HL-60 (cell line): ENCODE measurements around the gene AVPR1B.

Experiments
- CTCF ChIP-seq: IDR thresholded peaks from one replicate; pipeline ENCODE4 v1.5.1; 2011; ENCODE audit warnings: low read length, control low read depth, inconsistent platforms; ENCODE audit not compliant: insufficient read depth
- POLR2AphosphoS5 ChIP-seq: IDR thresholded peaks from 2 replicates; pipeline ENCODE4 v1.6.1; 2012; ENCODE audit warnings: low read depth

DNA sequence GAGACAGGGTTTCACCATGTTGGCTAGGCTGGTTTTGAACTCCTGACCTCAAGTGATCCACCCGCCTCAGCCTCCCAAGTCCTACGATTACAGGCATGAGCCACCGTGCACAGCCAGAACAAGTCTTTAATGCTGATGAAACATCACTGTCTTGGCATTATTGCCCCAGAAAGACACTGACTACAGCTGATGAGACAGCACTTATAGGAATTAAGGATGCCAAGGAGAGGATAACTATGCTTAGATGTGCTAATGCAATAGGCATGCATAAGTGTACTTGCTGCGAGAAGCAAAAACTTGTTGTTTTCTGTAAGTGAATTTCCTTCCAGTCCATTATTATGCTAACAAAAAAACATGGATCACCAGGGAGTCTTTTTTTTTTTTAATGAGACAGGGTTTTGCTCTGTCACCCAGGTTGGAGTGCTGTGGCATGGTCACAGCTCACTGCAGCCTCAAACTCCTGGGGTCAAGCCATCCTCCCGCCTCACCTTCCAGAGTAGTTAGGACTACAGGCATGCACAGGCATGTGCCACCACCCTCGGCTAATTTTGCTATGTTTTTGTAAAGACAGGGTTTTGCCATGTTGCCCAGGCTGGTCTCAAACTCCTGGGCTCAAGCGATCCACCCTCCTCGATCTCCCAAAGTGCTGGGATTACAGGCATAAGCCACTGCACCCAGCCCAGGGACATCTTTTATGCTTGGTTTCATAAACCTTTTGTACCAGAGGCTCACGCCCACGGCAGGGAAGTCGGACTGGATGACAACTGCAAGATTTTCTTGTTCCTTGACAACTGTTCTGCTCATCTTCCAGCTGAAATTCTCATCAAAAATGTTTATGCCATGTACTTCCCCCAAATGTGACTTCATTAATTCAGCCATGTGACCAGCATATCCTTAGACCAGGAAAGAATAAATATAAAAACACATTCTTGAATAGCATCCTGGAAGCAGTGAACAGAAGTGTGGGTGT is 41.1 kb downstream of the AVPR1B start:
- TF ChIP-seq CTCF: no peak
- TF ChIP-seq POLR2AphosphoS5: no peak
